D721Med (cell line): ENCODE measurements around the gene DNAAF6.
"Not testable (repeated sequence)": the region's sequence is repeated elsewhere in the genome, so short reads cannot be mapped to it uniquely, and the experiment has no call there.

Source experiments
- DNase-seq: peaks from one replicate; pipeline ENCODE4 v3.0.0; 2011; ENCODE audit warnings: low spot score; ENCODE audit not compliant: insufficient read length
- FAIRE-seq: peaks from 2 replicates; lab custom pipeline; 2011; peaks lifted over from hg19 to GRCh38; lab: Jason Lieb, UNC
- CTCF ChIP-seq: IDR thresholded peaks from 2 replicates; pipeline ENCODE4 v1.5.1; 2012; ENCODE audit warnings: mild to moderate bottlenecking, control low read depth; ENCODE audit not compliant: insufficient read depth; ENCODE audit errors: missing control alignments

DNAAF6 gene

GRCh38 chrX:107205770-107206696 is at the start of gene DNAAF6, which contains the start of gene NUP62CL:
DNAAF6 (plus strand) TSS chrX:107206611; CDS start chrX:107212876, 6,265 bp downstream.
NUP62CL (minus strand) TSS chrX:107206433; CDS start chrX:107175146, 31,287 bp downstream.
- no peak for FAIRE-seq
- TF ChIP-seq CTCF, result no peak

GRCh38 chrX:107157618-107158017 is 48.8 kb upstream of the DNAAF6 start:
- not testable (repeated sequence) for DNase-seq, FAIRE-seq

More at GRCh38 chrX:107205770-107206696, at the start of gene DNAAF6, which contains the start of gene NUP62CL:
- no peak for DNase-seq

- DNase-seq (no peak), FAIRE-seq (no peak)
- no peak for TF ChIP-seq CTCF
These were observed 39.1 kb upstream of the DNAAF6 start for GRCh38 chrX:107167163-107167921.

- TF ChIP-seq CTCF, result no peak
- DNase-seq, result no peak
- FAIRE-seq, result no peak
These were observed 38.2 kb upstream of the DNAAF6 start for GRCh38 chrX:107168257-107168656.

- FAIRE-seq, result no peak
These were observed 37.7 kb upstream of the DNAAF6 start for GRCh38 chrX:107168712-107169111.

GRCh38 chrX:107171369-107172102 is 34.9 kb upstream of the DNAAF6 start:
- DNase-seq, result no peak
- TF ChIP-seq CTCF, result no peak
- no peak for FAIRE-seq

More at GRCh38 chrX:107168712-107169111, 37.7 kb upstream of the DNAAF6 start:
- no peak for TF ChIP-seq CTCF
- no peak for DNase-seq

- FAIRE-seq, result no peak
- DNase-seq, result no peak
These were observed 9.1 kb upstream of the DNAAF6 start for GRCh38 chrX:107197319-107197718.

GRCh38 chrX:107198074-107198473 is 8.3 kb upstream of the DNAAF6 start:
- not testable (repeated sequence) for FAIRE-seq, DNase-seq

More at GRCh38 chrX:107197319-107197718, 9.1 kb upstream of the DNAAF6 start:
- TF ChIP-seq CTCF, result no peak
